Caco-2 (cell line): ENCODE data around the gene SERGEF. TPM values are rescaled to one million over a fixed set of nuclear protein-coding genes. Genes with fewer than 3 reads are reported as not detected.

ENCODE experiments used
- BruUV-seq: library from RNA; stranded (reverse); fragments of 400-500 nt; replicated peaks from 2 replicates; lab custom pipeline; 2021; lab: Mats Ljungman, UMichigan
- CTCF ChIA-PET: fragments of 300-600 bp; sonication (Branson Sonifier 250); formaldehyde crosslinking; loops from one replicate; lab custom pipeline; 2022; ENCODE audit warnings: antibody characterized with exemption; lab: Charles Lee
- POLR2A ChIA-PET: fragments of 300-600 bp; sonication (Branson Sonifier 250); formaldehyde crosslinking; loops from one replicate; lab custom pipeline; 2022; ENCODE audit warnings: antibody characterized with exemption; lab: Charles Lee
- DNase-seq, 2 experiments: peaks; one replicate each; pipeline versions ENCODE4 v3.0.0 to v3.0.0-alpha.2; 2020 to 2022
- H3K27me3 ChIP-seq: replicated peaks from 2 replicates; pipeline ENCODE4 v1.6.0; 2011; ENCODE audit warnings: low read length; ENCODE audit not compliant: control insufficient read depth, insufficient read depth
- H3K36me3 ChIP-seq: 2 replicates; pipeline ENCODE4 v1.5.1; 2011; ENCODE audit warnings: low read length; ENCODE audit not compliant: control insufficient read depth, insufficient read depth
- H3K4me1 ChIP-seq: fragments of 250-450 bp; sonication (Bioruptor Pico); 2 replicates; pipeline ENCODE4 v1.5.1; 2020; ENCODE audit warnings: mild to moderate bottlenecking
- H3K4me3 ChIP-seq: 2 replicates; pipeline ENCODE4 v1.5.1; 2011; ENCODE audit warnings: low read depth, mild to moderate bottlenecking, control low read depth, low read length
- H3K9me3 ChIP-seq: fragments of 250-450 bp; sonication (Bioruptor Pico); 2 replicates; pipeline ENCODE4 v1.5.1; 2020; ENCODE audit warnings: mild to moderate bottlenecking, moderate library complexity
- H3K27ac Mint-ChIP-seq: one replicate; pipeline ENCODE4 v1.8.0; 2022; ENCODE audit warnings: mixed read lengths; ENCODE audit not compliant: unreplicated experiment
- H3K27me3 Mint-ChIP-seq: one replicate; pipeline ENCODE4 v1.8.0; 2022; ENCODE audit warnings: mixed read lengths; ENCODE audit not compliant: insufficient read depth, unreplicated experiment
- H3K36me3 Mint-ChIP-seq: one replicate; pipeline ENCODE4 v1.8.0; 2022; ENCODE audit warnings: mild to moderate bottlenecking, mixed read lengths; ENCODE audit not compliant: insufficient read depth, unreplicated experiment
- H3K4me1 Mint-ChIP-seq: one replicate; pipeline ENCODE4 v1.8.0; 2022; ENCODE audit warnings: low read depth, mixed read lengths; ENCODE audit not compliant: unreplicated experiment
- H3K4me3 Mint-ChIP-seq: one replicate; pipeline ENCODE4 v1.8.0; 2022; ENCODE audit warnings: mild to moderate bottlenecking, moderate library complexity, mixed read lengths; ENCODE audit not compliant: unreplicated experiment
- H3K9me3 Mint-ChIP-seq: one replicate; pipeline ENCODE4 v1.8.0; 2022; ENCODE audit warnings: mixed read lengths; ENCODE audit not compliant: unreplicated experiment
- intact Hi-C: fragments of 100-400 bp; cut with micrococcal nuclease; formaldehyde crosslinking; loops from one replicate; pipeline ENCODE4 v1.10.0; 2022; ENCODE audit not compliant: unreplicated experiment
- total RNA-seq: library from RNA; stranded (reverse); gene quantifications from 2 replicates; pipeline ENCODE4 v1.2.3, GENCODE V29; 2022
- TF ChIP-seq, protein P1 (sequence below), 2 experiments: fragments of 200-600 bp in 1 of 2; IDR thresholded peaks; 1 replicate in 1 of 2; 2 replicates in 1 of 2; pipeline versions ENCODE4 v1.5.1 to v1.8.0; 2011 to 2022; ENCODE audit warnings: antibody characterized with exemption in 1 of 2, control low read depth in 1 of 2, inconsistent platforms in 1 of 2, low read depth in 1 of 2, low read length in 1 of 2, mild to moderate bottlenecking in 1 of 2, moderate library complexity in 1 of 2; ENCODE audit not compliant: insufficient read depth in 1 of 2, severe bottlenecking in 1 of 2, unreplicated experiment in 1 of 2

SERGEF gene
- total RNA-seq, 1 experiment from 2014 or later, result 17.5 TPM

DNA sequence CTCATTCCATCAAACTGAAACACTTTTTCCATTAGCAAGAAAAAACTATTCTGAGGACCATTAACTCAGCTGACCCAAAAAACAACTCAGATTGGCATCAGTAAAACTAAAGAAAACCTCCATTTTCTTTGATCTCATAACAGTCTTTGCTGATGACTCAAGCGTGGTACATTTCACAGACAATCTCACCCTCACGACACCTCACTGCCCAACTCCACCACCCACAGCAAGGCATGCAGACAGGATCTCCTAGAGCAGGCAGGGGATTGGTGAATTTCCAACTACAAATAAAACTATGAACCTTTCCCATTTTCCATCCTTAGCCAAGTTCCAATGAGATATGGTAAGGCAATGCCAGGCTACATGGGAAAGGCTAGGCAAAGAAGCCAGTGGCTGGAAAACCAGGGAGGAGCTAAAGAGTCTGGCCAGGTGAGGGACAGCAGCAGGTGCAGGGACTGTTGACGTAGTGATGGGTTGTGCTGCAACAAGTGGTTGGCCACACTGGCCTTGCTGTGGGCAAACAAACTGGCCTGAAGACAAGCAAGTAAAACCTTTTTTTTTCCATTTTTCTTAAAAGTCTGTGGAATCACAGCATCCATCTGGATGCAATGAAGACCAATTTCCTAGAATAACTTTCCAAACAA is 97.2 kb downstream of the SERGEF start:
- TF ChIP-seq, protein P1, sequence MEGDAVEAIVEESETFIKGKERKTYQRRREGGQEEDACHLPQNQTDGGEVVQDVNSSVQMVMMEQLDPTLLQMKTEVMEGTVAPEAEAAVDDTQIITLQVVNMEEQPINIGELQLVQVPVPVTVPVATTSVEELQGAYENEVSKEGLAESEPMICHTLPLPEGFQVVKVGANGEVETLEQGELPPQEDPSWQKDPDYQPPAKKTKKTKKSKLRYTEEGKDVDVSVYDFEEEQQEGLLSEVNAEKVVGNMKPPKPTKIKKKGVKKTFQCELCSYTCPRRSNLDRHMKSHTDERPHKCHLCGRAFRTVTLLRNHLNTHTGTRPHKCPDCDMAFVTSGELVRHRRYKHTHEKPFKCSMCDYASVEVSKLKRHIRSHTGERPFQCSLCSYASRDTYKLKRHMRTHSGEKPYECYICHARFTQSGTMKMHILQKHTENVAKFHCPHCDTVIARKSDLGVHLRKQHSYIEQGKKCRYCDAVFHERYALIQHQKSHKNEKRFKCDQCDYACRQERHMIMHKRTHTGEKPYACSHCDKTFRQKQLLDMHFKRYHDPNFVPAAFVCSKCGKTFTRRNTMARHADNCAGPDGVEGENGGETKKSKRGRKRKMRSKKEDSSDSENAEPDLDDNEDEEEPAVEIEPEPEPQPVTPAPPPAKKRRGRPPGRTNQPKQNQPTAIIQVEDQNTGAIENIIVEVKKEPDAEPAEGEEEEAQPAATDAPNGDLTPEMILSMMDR (IDR thresholded peaks at IDR 0.05; ENCODE audit: insufficient read depth in 1 of 2, low read depth in 1 of 2, low read length in 1 of 2, severe bottlenecking in 1 of 2, unreplicated experiment in 1 of 2), result no peak
- ChIA-PET CTCF (no interaction called here), POLR2A (no interaction called here)
- Mint-ChIP-seq H3K27ac (no peak overlapping the region), H3K4me3 (no peak overlapping the region), H3K36me3 (no peaks in the 10 kb centered on the region), H3K9me3 (no peaks in the 10 kb centered on the region), H3K4me1 (no peaks in the 10 kb centered on the region), H3K27me3 (no peaks in the 10 kb centered on the region)
- H3K4me1 ChIP-seq, result no peaks in the 10 kb centered on the region
- no TSS peak for BruUV-seq
- H3K9me3 ChIP-seq, result no peaks in the 10 kb centered on the region
- H3K36me3 ChIP-seq, result no peaks in the 10 kb centered on the region
- no peaks in the 10 kb centered on the region for H3K27me3 ChIP-seq
- no peak for DNase-seq
- intact Hi-C loops, result no loop called here
- H3K4me3 ChIP-seq, result no peak overlapping the region

DNA sequence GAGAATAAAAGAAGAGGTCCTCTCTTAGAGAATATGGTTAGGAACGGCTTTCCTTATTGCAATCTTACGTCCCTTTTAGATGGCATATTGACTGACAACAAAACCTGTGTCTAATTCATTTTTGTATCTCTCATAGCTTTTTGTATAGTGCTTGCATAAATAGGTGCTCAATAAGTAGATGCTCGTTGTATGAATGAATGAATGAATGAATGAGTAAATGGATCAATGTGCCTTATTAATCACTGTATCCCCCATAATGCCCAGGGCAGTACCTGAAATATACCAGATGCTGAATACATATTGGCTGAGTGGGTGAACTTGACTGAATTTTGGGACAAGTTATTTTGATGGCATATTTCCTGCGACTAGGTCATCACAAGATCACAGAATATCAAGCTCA is 97.9 kb downstream of the SERGEF start:
- H3K9me3 Mint-ChIP-seq, result no peaks in the 10 kb centered on the region
- no peaks in the 10 kb centered on the region for H3K4me1 Mint-ChIP-seq
- no peak for DNase-seq
- TF ChIP-seq, protein P1 (IDR thresholded peaks at IDR 0.05; ENCODE audit: insufficient read depth in 1 of 2, low read depth in 1 of 2, low read length in 1 of 2, severe bottlenecking in 1 of 2, unreplicated experiment in 1 of 2), result no peak
- intact Hi-C loops, result no loop called here
- no peak overlapping the region for H3K27ac Mint-ChIP-seq
- no TSS peak for BruUV-seq
- CTCF ChIA-PET, result no interaction called here
- H3K27me3 ChIP-seq, result no peaks in the 10 kb centered on the region
- no peaks in the 10 kb centered on the region for H3K9me3 ChIP-seq
- no peaks in the 10 kb centered on the region for H3K36me3 Mint-ChIP-seq
- no peaks in the 10 kb centered on the region for H3K27me3 Mint-ChIP-seq
- H3K36me3 ChIP-seq, result no peaks in the 10 kb centered on the region
- POLR2A ChIA-PET, result no interaction called here
- no peaks in the 10 kb centered on the region for H3K4me1 ChIP-seq
- H3K4me3 Mint-ChIP-seq, result no peak overlapping the region
- no peak overlapping the region for H3K4me3 ChIP-seq

DNA sequence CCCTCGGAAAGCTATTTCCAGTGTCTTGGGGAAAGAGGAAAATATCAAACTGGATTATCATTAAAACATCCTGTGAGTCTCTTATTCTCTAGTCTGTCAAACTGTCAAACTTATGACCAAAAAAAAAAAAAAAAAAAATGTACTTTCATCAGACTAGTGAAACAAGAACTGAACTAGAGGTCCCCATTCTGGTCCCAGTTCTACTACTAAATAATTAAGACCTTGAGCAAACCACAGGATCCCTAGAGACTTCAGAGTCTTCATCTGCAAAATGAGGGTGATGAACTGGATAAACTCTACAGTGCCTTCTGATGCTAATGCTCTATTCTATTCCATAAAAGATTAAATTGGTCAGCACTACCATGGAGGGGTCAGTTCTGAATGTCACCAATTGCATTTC is 105.8 kb downstream of the SERGEF start:
- no peaks in the 10 kb centered on the region for H3K36me3 ChIP-seq
- H3K4me3 ChIP-seq, result no peak overlapping the region
- no peaks in the 10 kb centered on the region for H3K27me3 ChIP-seq
- no peak for DNase-seq
- Mint-ChIP-seq H3K27ac (no peak overlapping the region), H3K4me3 (no peak overlapping the region), H3K27me3 (no peaks in the 10 kb centered on the region), H3K36me3 (no peaks in the 10 kb centered on the region), H3K9me3 (no peaks in the 10 kb centered on the region), H3K4me1 (no peaks in the 10 kb centered on the region)
- CTCF ChIA-PET, result interaction anchor here (1.4 to 1.6 kb wide), 2 partner anchors 72 to 176 kb away, joined by 6 to 20 read pairs; no protein-coding TSS in a partner anchor
- H3K9me3 ChIP-seq, result no peaks in the 10 kb centered on the region
- POLR2A ChIA-PET, result no interaction called here
- TF ChIP-seq, protein P1 (IDR thresholded peaks at IDR 0.05; ENCODE audit: insufficient read depth in 1 of 2, low read depth in 1 of 2, low read length in 1 of 2, severe bottlenecking in 1 of 2, unreplicated experiment in 1 of 2), result no peak
- BruUV-seq, result no TSS peak
- intact Hi-C loops, result no loop called here
- no peaks in the 10 kb centered on the region for H3K4me1 ChIP-seq
